ENCODE measurements around the gene PEAK1. TPM values are rescaled to one million over a fixed set of nuclear protein-coding genes. Genes with fewer than 3 reads are reported as not detected.

PEAK1 gene
- total RNA-seq, 2 donors from 2014 or later, result 33.5 to 54.4 TPM

DNA sequence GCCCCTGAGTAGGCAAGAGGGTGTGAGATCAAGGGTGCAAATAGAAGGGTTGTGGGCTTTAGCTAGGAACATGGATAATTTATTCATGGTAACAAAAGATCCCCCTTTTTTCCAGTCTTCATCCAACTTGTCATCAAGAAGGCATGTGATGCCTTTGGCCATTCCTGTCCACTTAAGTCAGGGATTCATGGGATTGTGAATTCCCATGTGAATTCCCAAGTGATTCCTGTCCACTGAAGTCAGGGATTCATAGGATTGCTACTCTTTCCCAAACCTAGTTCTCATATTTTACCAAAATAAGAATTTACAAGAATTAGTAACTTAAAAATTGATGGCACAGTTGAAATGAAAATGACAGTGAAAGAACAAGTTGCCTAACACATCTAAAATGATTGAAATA lies 41.6 kb upstream of the PEAK1 start:
- Histone ChIP-seq H3K4me3 (no peak overlapping the region), H3K36me3 (no peaks in the 10 kb centered on the region), H3K27ac (no peak overlapping the region), H3K9me3 (no peaks in the 10 kb centered on the region), H3K27me3 (no peaks in the 10 kb centered on the region), H3K9ac (ENCODE audit: low read depth in 2 of 2, low read length in 2 of 2) (no peak overlapping the region), H3K4me1 (no peaks in the 10 kb centered on the region)
- TF ChIP-seq, protein P1, sequence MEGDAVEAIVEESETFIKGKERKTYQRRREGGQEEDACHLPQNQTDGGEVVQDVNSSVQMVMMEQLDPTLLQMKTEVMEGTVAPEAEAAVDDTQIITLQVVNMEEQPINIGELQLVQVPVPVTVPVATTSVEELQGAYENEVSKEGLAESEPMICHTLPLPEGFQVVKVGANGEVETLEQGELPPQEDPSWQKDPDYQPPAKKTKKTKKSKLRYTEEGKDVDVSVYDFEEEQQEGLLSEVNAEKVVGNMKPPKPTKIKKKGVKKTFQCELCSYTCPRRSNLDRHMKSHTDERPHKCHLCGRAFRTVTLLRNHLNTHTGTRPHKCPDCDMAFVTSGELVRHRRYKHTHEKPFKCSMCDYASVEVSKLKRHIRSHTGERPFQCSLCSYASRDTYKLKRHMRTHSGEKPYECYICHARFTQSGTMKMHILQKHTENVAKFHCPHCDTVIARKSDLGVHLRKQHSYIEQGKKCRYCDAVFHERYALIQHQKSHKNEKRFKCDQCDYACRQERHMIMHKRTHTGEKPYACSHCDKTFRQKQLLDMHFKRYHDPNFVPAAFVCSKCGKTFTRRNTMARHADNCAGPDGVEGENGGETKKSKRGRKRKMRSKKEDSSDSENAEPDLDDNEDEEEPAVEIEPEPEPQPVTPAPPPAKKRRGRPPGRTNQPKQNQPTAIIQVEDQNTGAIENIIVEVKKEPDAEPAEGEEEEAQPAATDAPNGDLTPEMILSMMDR (IDR thresholded peaks at IDR 0.05), result no peak
- DNase-seq, result no peak
- intact Hi-C loops (cut with DNase I), result no loop called here

DNA sequence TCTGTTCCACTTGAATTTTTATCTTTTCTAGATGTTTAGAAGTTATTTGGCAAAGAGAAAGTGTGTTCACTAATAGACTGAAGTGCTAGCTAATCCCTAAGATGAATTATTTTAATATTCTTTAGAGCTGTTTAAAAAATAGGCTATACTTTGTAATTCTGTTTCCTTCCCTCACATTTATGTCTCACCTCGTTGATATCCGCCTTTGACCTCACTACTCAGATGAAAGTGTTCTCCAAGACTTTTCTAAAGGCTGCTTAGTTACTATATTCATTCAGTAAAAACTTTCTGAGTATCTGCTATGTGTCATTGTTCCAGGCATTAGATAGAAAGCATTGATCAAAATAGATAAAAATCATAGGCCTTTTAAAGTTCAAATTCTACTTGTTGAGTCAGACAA lies 39.1 kb upstream of the PEAK1 start:
- no peaks in the 10 kb centered on the region for H3K36me3 ChIP-seq
- H3K27ac ChIP-seq, result no peak overlapping the region
- no peak for DNase-seq
- TF ChIP-seq, protein P1 (IDR thresholded peaks at IDR 0.05), result no peak
- no peaks in the 10 kb centered on the region for H3K9me3 ChIP-seq
- intact Hi-C loops (cut with DNase I), result no loop called here
- no peak overlapping the region for H3K9ac ChIP-seq (ENCODE audit: low read depth in 2 of 2, low read length in 2 of 2)
- H3K27me3 ChIP-seq, result no peaks in the 10 kb centered on the region
- no peaks in the 10 kb centered on the region for H3K4me1 ChIP-seq
- H3K4me3 ChIP-seq, result no peak overlapping the region

GRCh38 chr15:77457905-77458265 lies 38.0 kb upstream of the PEAK1 start:
- Histone ChIP-seq H3K4me3 (no peak overlapping the region), H3K4me1 (no peaks in the 10 kb centered on the region), H3K9ac (ENCODE audit: low read depth in 2 of 2, low read length in 2 of 2) (no peak overlapping the region), H3K27me3 (no peaks in the 10 kb centered on the region), H3K27ac (no peak overlapping the region), H3K36me3 (no peaks in the 10 kb centered on the region), H3K9me3 (no peaks in the 10 kb centered on the region)
- intact Hi-C loops (cut with DNase I), result no loop called here
- no peak for DNase-seq
- TF ChIP-seq, protein P1 (IDR thresholded peaks at IDR 0.05), result no peak

GRCh38 chr15:77457191-77457904 lies 37.4 kb upstream of the PEAK1 start:
- H3K27ac ChIP-seq, result no peak overlapping the region
- H3K9ac ChIP-seq (ENCODE audit: low read depth in 2 of 2, low read length in 2 of 2), result no peak overlapping the region
- H3K9me3 ChIP-seq, result no peaks in the 10 kb centered on the region
- H3K4me1 ChIP-seq, result no peaks in the 10 kb centered on the region
- H3K4me3 ChIP-seq, result no peak overlapping the region
- H3K27me3 ChIP-seq, result no peaks in the 10 kb centered on the region
- no peaks in the 10 kb centered on the region for H3K36me3 ChIP-seq
- TF ChIP-seq, protein P1 (IDR thresholded peaks at IDR 0.05), result no peak
- intact Hi-C loops (cut with DNase I), result no loop called here
- no peak for DNase-seq

DNA sequence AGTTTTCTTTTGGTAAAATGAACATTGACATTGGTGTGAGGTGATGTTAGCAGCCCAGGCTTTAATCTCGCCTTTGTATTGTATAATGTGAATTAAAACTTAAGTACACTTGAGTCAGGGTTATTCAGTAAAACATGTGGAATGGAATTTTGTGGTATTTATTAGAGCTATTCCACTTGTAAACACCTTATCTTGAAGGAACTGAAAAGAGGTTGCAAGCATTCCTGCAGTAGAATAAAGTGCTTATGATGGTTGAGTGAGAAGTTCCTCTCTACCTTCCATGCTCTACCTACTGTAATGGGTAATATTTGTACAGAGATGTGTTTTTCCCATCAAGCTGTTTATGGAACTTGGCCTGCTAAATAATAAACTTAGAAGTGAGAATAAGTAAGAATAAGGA lies 36.8 kb upstream of the PEAK1 start:
- Histone ChIP-seq H3K4me3 (no peak overlapping the region), H3K9ac (ENCODE audit: low read depth in 2 of 2, low read length in 2 of 2) (no peak overlapping the region), H3K36me3 (no peaks in the 10 kb centered on the region), H3K27ac (no peak overlapping the region), H3K4me1 (no peaks in the 10 kb centered on the region), H3K9me3 (no peaks in the 10 kb centered on the region), H3K27me3 (no peaks in the 10 kb centered on the region)
- DNase-seq, result no peak
- intact Hi-C loops (cut with DNase I), result no loop called here
- TF ChIP-seq, protein P1 (IDR thresholded peaks at IDR 0.05), result no peak

Measured in colonic mucosa (tissue), 4 donors.